NCI-H1436 (cell line): ENCODE results near the gene CLEC20A.

Source experiments
- DNase-seq: peaks from one replicate; lab custom pipeline; 2025; lab: John Stamatoyannopoulos, UW

Gene CLEC20A

DNA sequence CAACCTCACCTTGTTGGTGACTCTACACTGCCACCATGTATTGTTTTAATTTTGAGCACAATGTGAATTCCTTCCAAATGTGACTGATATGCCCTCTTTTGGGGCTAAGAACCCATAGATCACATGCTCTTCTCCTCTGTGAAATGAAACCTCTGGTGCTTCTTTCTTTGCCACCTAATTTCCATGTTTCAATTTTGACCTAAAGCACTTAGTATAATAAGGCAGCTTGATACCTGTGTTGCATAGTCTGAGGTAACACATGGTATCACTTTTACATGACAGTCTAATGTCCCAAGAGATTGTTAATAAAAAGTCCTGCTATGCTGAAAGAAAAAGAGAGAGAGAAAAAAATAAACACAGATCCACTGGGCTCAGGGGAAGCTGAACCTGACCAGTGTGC is 24.2 kb downstream of the CLEC20A start:
- DNase-seq, result no peak

GRCh38 chr1:178470411-178470960 is 26.3 kb downstream of the CLEC20A start:
- DNase-seq, result no peak

DNA sequence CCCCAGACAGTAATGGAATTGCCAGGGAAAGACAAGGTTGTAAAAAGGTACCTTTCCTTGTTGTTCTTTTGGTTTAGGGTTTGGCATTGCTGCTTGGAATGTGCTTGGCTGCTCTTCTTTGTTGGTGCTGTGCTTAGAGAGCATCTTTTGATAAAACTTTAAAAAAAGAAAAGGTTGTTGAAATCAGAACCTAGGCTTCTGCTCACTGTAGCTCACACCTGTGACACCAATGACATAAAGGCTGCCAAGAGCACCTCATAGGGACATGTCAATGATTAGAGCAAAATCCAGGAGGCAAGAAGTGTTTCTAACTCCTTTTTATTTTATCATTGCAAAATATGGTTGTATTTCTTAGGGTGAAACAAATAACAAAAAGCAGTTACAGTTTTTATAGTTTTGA is 28.9 kb downstream of the CLEC20A start:
- DNase-seq, result no peak

GRCh38 chr1:178465011-178465410 is 31.8 kb downstream of the CLEC20A start:
- DNase-seq, result no peak

GRCh38 chr1:178464566-178464965 is 32.2 kb downstream of the CLEC20A start:
- DNase-seq, result no peak

DNA sequence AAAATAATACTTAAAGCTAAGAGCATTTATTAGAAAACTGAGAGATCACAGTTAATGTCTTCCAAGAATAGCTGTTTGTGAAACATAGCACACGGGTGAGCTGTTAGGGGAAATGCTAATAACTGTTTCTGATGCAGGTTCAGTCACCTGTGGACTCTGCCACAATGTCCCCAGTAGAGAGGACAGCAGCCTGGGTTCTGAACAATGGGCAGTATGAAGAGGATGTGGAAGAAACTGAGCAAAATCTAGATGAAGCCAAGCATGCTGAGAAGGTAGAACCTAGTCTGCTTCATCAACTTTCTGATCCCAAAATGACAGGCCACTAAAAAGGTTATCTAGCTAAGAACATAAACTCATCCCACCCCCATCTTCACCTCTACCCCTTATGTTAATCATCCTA is 32.6 kb downstream of the CLEC20A start:
- DNase-seq, result no peak

GRCh38 chr1:178461701-178462100 is 35.1 kb downstream of the CLEC20A start:
- DNase-seq, result no peak

GRCh38 chr1:178461104-178461503 is 35.7 kb downstream of the CLEC20A start:
- DNase-seq, result no peak

DNA sequence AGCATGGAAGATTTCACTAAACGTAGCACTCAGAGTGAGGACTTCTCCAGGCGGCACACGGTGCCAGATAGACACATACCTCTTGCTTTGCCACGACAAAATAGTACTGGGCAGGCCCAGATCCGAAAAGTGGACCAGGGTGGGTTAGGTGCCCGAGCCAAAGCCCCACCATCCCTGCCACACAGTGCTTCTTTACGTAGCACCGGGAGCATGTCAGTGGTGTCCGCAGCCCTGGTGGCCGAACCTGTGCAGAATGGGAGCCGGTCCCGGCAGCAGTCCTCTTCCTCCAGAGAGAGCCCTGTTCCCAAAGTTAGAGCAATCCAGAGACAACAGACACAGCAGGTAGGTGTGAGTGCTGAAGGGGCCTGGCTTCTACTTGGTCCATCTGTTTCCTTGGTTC is 38.6 kb downstream of the CLEC20A start:
- DNase-seq, result no peak

DNA sequence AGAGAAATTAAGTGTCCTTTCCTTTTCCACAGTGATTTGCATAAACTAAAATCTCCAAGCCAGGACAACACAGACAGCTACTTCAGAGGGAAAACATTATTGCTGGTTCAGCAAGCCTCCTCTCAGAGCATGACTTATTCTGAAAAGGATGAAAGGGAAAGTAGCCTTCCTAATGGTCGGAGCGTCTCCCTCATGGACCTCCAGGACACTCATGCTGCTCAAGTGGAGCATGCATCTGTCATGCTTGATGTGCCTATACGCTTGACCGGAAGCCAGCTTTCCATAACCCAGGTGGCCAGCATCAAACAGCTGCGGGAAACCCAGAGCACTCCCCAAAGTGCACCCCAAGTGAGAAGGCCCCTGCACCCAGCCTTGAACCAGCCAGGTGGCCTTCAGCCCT is 39.1 kb downstream of the CLEC20A start:
- no peak for DNase-seq

GRCh38 chr1:178456472-178456871 is 40.3 kb downstream of the CLEC20A start:
- no peak for DNase-seq

DNA sequence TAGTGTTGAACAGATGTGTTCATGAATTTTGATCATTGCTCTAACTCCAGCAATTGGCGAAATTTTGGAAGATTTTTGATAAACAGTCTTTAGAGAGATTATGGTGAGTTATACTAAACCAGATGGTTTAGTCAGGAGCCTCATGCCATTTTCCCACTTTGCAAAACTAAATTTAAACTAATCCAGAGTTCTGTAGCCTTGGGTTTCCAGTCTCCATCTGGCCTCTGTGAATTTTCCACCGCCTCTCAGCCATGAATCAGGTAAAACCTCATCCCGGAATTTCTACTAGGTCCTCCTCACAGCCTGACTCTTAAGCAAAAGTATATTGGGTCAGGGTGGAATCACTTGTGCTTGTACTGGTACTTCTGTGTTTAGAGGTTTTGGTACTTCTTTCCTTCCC is 44.8 kb downstream of the CLEC20A start:
- no peak for DNase-seq

- no peak for DNase-seq
These were observed 45.2 kb downstream of the CLEC20A start for GRCh38 chr1:178451529-178451928.

GRCh38 chr1:178450871-178451270 is 45.9 kb downstream of the CLEC20A start:
- DNase-seq, result no peak

DNA sequence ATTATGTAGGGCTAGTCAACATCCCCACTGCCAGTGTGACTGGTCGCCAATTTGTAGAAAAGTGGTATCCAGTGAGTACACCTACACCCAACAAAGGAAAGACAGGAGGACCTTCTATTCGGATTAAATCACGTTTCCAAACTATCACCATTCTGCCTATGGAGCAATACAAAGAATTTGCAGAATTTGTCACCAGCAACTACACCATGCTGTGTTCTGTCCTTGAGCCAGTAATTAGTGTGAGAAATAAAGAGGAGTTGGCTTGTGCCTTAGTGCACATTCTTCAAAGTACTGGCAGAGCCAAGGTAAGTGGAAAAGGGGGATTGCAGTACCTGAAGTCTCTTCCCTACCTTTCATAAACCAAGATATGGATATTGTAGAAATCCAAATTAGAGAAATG is 53.8 kb downstream of the CLEC20A start:
- DNase-seq, result no peak

DNA sequence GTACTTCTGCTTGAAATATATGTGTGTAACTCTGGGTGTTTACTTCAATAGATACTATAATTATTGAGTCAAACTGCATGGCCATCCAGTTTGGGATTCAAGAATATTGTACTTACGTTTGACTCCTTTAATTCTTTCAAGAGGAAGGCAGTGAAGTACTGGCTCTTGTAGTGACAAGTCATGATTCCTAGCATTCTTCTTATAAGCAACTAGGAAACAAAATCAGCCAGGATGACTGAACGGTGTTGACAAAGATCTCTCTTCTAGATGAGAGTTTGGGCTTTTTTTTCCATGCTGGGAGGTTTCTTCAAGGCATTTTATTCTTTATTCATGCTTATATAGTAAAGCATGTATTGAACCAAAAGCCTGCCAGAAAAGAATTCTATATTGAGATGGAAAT is 58.3 kb downstream of the CLEC20A start:
- no peak for DNase-seq

GRCh38 chr1:178436899-178437298 is 59.9 kb downstream of the CLEC20A start:
- DNase-seq, result no peak

- DNase-seq, result no peak
These were observed 61.8 kb downstream of the CLEC20A start for GRCh38 chr1:178434899-178435435.

DNA sequence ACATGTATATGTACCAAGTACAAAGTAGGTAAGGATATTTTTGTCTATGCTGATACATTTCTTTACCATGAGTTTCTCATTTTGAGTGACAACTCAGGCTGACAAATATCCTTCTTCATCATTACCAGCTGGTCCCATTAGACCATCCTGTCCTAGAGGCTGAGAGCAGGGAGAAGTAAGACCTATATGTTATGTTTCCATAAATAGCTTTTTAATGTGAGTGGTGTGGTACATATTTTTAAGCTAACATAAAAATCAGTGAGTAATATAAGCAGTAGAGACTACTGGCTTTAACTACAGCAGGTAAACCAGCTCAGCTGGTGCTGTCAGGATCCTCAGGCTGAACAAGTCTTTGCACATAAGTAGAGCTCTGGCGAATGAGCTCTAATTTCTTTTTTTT is 62.4 kb downstream of the CLEC20A start:
- DNase-seq, result no peak
